K562 (cell line): ENCODE data around the gene ALG6. TPM values are rescaled to one million over a fixed set of nuclear protein-coding genes. Genes with fewer than 3 reads are reported as not detected.

ENCODE experiments used
- CLOCK ChIP-seq: fragments of 250-450 bp; sonication (Bioruptor Pico); IDR thresholded peaks from 2 replicates; pipeline ENCODE4 v1.4.0; 2020; ENCODE audit warnings: mild to moderate bottlenecking, moderate library complexity, borderline replicate concordance
- CREB1 ChIP-seq, 2 experiments: sonication (generic) in 1 of 2; formaldehyde crosslinking in 1 of 2; IDR thresholded peaks; 2 replicates each; pipeline versions ENCODE4 v1.6.1 to v1.8.0; 2012 to 2022; ENCODE audit warnings: inconsistent platforms in 1 of 2, mild to moderate bottlenecking in 1 of 2, missing genetic modification reagents in 1 of 2, moderate library complexity in 1 of 2
- CREB3L1 ChIP-seq: fragments of 450-650 bp; IDR thresholded peaks from 2 replicates; pipeline ENCODE4 v1.6.1; 2014; ENCODE audit warnings: low read depth, mild to moderate bottlenecking, moderate library complexity, borderline replicate concordance
- DACH1 ChIP-seq: fragments of 450-650 bp; IDR thresholded peaks from 2 replicates; pipeline ENCODE4 v1.6.1; 2018; ENCODE audit not compliant: partially characterized antibody
- EP400 ChIP-seq: fragments of 450-650 bp; IDR thresholded peaks from 2 replicates; pipeline ENCODE4 v1.6.1; 2017; ENCODE audit warnings: antibody characterized with exemption, mild to moderate bottlenecking, moderate library complexity
- ETS2 ChIP-seq: IDR thresholded peaks from 2 replicates; pipeline ENCODE4 v1.6.1; 2016; ENCODE audit warnings: borderline replicate concordance, missing genetic modification characterization, mild to moderate bottlenecking, moderate library complexity, missing compliant biosample characterization; ENCODE audit not compliant: poor library complexity, severe bottlenecking
- FOXK1 ChIP-seq: sonication (generic); formaldehyde crosslinking; IDR thresholded peaks from 2 replicates; pipeline ENCODE4 v1.8.0; 2022; ENCODE audit warnings: missing genetic modification reagents, mild to moderate bottlenecking, borderline replicate concordance
- GABPB1 ChIP-seq: sonication (generic); formaldehyde crosslinking; IDR thresholded peaks from 2 replicates; pipeline ENCODE4 v1.8.0; 2022; ENCODE audit warnings: mild to moderate bottlenecking, missing genetic modification reagents
- MBD2 ChIP-seq: sonication (generic); IDR thresholded peaks from 2 replicates; pipeline ENCODE4 v1.6.1; 2016; ENCODE audit warnings: low read depth, borderline replicate concordance
- MYNN ChIP-seq, 2 experiments: sonication (generic); formaldehyde crosslinking in 1 of 2; IDR thresholded peaks; 2 replicates each; pipeline versions ENCODE4 v1.5.0 to v1.6.1; 2016 to 2020; ENCODE audit warnings: antibody characterized with exemption in 1 of 2, missing genetic modification reagents in 1 of 2
- NEUROD1 ChIP-seq: fragments of 150-350 bp; IDR thresholded peaks from 2 replicates; pipeline ENCODE4 v1.6.1; 2014; ENCODE audit warnings: borderline replicate concordance, low read length, low read depth; ENCODE audit not compliant: partially characterized antibody
- PHF8 ChIP-seq: fragments of 200-600 bp; sonication (generic); IDR thresholded peaks from 2 replicates; pipeline ENCODE4 v1.6.1; 2012; ENCODE audit warnings: mixed run types, mild to moderate bottlenecking, inconsistent platforms, low read length, moderate library complexity, borderline replicate concordance
- RHOXF2B ChIP-seq: fragments of 250-450 bp; sonication (Bioruptor Pico); conservative IDR thresholded peaks from 2 replicates; pipeline ENCODE4 v1.5.1; 2021
- SMAD4 ChIP-seq: fragments of 250-450 bp; sonication (Bioruptor Pico); conservative IDR thresholded peaks from 2 replicates; pipeline ENCODE4 v1.8.0; 2021; ENCODE audit warnings: inconsistent platforms, mild to moderate bottlenecking, moderate library complexity
- ZKSCAN3 ChIP-seq: fragments of 250-450 bp; sonication (Bioruptor Pico); IDR thresholded peaks from 2 replicates; pipeline ENCODE4 v1.4.0; 2020
- ZNF175 ChIP-seq: fragments of 200-800 bp; sonication (Bioruptor generic); IDR thresholded peaks from 2 replicates; pipeline ENCODE4 v1.6.1; 2016; ENCODE audit warnings: low read depth, mild to moderate bottlenecking, missing genetic modification characterization, missing compliant biosample characterization
- ZNF436 ChIP-seq: fragments of 250-450, 450-650 bp; sonication (Bioruptor Pico); formaldehyde crosslinking; IDR thresholded peaks from 2 replicates; pipeline ENCODE4 v1.7.0; 2020; ENCODE audit warnings: mild to moderate bottlenecking
- ZNF583 ChIP-seq: fragments of 250-450 bp; sonication (Bioruptor Pico); IDR thresholded peaks from 2 replicates; pipeline ENCODE4 v1.4.0; 2020
- ZNF639 ChIP-seq, 2 experiments: fragments of 200-800 bp in 1 of 2; sonication (Bioruptor generic) in 1 of 2; sonication (generic) in 1 of 2; formaldehyde crosslinking in 1 of 2; IDR thresholded peaks in 1 of 2; conservative IDR thresholded peaks in 1 of 2; 2 replicates each; pipeline versions ENCODE4 v1.5.0 to v1.6.1; 2016 to 2020; ENCODE audit warnings: missing compliant biosample characterization in 1 of 2, missing genetic modification characterization in 1 of 2, missing genetic modification reagents in 1 of 2
- polyA plus RNA-seq, 8 experiments: library from polyadenylated mRNA; depleted of rRNA in 4 of 8; stranded (reverse) in 5 of 8; unstranded in 3 of 8; fragments of >200 nt; fragmentation: Nextera tagmentation in 2 of 8; fragmentation: Illumina TruSeq in 1 of 8; extraction: Ambion mirVana in 2 of 8; extraction: Trizol in 1 of 8; gene quantifications; 2 replicates each; pipeline versions ENCODE4 v1.2.1 to v1.2.3, GENCODE V29; 2011 to 2014; ENCODE audit warnings: inconsistent platforms in 1 of 8, missing spikeins in 1 of 8
- total RNA-seq, 7 experiments: library from RNA; depleted of rRNA in 6 of 7; stranded (reverse); fragments of >200 nt in 6 of 7; fragmentation: Illumina TruSeq in 2 of 7; extraction: Trizol in 2 of 7; gene quantifications; 2 replicates each; pipeline versions ENCODE4 v1.2.1 to v1.2.3, GENCODE V29; 2011 to 2021; ENCODE audit warnings: low replicate concordance in 1 of 7

The ALG6 gene
- total and polyA plus RNA-seq, 9 of the 15 experiments (the other 6 are each of a cell fraction or from before 2014, with no cell fraction given): 14.6 to 35.7 (median 23.3) TPM

- no peak for TF ChIP-seq ZNF436 (CRISPR knock-in tag)
- 0 out of 2 replicates have a peak, but pooled peaks have one; percentile 45 for TF ChIP-seq MYNN (IDR thresholded peaks at IDR 0.05)
- no peak for TF ChIP-seq MYNN (CRISPR knock-in tag; IDR thresholded peaks at IDR 0.05)
- peak; percentile 94 for TF ChIP-seq PHF8
- TF ChIP-seq ZKSCAN3 (CRISPR knock-in tag): no peak
- peak in 1 of 2 experiments; percentile 94; a peak in 2 of 4 replicates for TF ChIP-seq ZNF639 (CRISPR knock-in tag; conservative IDR thresholded peaks at IDR 0.05 in 1 of 2, IDR thresholded peaks at IDR 0.05 in 1 of 2)
- peak; percentile 61; the same call in 1 of the 2 replicates for TF ChIP-seq MBD2
- no peak for TF ChIP-seq ETS2 (tag)
- TF ChIP-seq SMAD4 (CRISPR knock-in tag): peak; percentile 60; the same call in 1 of the 2 replicates
- no peak for TF ChIP-seq DACH1
- no peak for TF ChIP-seq CREB1 (IDR thresholded peaks at IDR 0.05)
- TF ChIP-seq CREB1 (CRISPR knock-in tag; IDR thresholded peaks at IDR 0.05): 0 out of 2 replicates have a peak, but pooled peaks have one; percentile 45
- peak; percentile 93 for TF ChIP-seq ZNF175 (CRISPR knock-in tag)
- TF ChIP-seq NEUROD1: peak; percentile 26
- TF ChIP-seq ZNF583 (CRISPR knock-in tag): peak; percentile 78; the same call in 1 of the 2 replicates
- peak; percentile 23; the same call in 1 of the 2 replicates for TF ChIP-seq GABPB1 (CRISPR knock-in tag)
- 0 out of 2 replicates have a peak, but pooled peaks have one; percentile 24 for TF ChIP-seq FOXK1
- TF ChIP-seq RHOXF2B (CRISPR knock-in tag): no peak
- TF ChIP-seq EP400: peak; percentile 57; the same call in 1 of the 2 replicates
- TF ChIP-seq CREB3L1: peak; percentile 44; the same call in 1 of the 2 replicates
- no peak for TF ChIP-seq CLOCK (CRISPR knock-in tag)
Observed at GRCh38 chr1:63367215-63368103, at the start of gene ALG6 (continued).
